HG03025 (cell line): Measurements from ENCODE around the gene ASIC2.

Experiments used
- ATAC-seq: cut with Tn5 transposase; IDR thresholded peaks from one replicate; pipeline ENCODE4 v1.9.1; 2021; ENCODE audit warnings: mild to moderate bottlenecking, moderate library complexity; ENCODE audit not compliant: unreplicated experiment, low FRiP score

ASIC2 gene

DNA sequence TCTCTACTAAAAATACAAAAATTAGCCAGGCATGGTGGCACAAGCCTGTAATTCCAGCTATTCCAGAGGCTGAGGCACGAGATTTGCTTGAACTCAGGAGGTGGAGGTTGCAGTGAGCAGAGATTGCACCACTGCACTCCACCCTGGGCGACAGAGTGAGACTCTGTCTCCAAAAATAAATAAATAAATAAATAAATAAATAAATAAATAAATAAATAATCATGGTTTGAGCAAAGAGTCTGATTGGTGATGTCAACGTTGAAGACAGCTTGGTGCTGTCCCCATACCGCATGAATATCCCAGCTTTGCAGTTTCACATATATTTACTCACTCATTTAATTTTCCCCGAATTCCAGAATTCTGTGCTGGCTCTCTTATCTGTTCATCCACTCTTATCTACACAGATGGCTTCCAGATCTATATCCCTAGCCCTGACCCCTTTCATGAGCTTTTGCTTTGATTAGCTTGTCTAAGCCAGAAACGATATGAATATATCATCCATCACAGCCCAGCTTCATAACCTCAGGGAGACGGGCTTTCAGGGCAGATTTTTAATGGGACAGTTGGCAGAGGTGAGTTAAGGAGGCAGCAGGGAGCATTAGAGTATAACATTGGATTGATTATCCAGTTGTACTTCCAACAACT is 210.4 kb downstream of the ASIC2 start:
- no peak for ATAC-seq

DNA sequence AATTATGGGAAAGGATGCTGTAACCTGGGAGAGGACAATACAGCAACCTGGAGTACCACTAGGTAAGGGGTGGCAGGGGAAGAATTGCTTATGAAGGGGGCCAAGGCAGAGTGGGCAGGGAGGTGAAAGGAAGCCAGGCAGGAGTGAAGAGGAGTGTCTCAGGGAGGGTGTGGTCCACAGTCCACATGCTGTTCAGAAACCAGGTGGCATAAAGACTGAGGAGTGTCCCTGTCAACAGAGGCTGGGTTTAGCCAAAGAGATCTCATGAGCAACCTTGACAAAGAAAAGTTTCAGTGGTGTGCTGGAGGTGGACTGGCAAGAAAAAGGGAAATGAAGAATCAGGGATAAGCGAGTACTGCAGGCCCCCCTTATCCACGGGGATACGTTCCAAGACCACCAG is 213.0 kb downstream of the ASIC2 start:
- ATAC-seq = no peak

DNA sequence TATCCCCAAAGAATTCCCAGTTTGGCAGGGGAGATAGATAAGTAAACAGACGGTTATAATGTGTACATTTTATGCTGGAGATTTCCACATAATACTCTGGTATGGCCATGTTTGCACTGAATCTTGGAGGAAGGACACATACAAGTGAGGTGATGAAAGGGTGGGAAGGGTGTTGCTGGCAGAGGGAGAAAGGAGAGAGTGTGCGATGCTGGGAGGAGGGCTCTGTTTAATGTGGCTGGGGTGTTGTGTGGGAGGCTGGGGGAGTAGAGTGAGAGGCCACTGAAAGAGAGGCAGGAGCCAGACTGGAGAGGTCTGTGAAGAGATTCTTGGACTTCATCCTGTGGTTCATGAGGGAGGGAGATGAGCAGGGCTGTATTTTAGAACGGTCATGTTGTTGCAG is 213.9 kb downstream of the ASIC2 start:
- no peak for ATAC-seq

DNA sequence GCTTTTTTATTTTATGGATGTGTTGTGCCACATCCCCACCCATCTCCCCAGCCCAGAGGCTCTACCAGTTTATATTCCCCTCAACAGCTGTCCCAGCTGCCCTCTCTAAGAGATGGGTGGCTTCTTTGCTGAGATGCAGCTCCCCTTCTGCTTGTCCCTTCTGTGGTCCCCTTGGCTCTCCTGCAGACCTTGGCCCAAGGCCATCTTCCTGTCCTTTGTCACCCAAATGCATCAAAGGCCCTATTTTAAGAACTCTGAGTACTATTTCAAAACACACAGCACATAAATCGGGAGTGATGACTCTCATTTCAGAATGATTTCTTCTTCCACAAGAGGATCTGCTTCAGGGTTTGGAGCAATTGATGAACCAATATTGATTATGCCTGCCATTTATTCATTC is 216.1 kb downstream of the ASIC2 start:
- ATAC-seq = no peak

DNA sequence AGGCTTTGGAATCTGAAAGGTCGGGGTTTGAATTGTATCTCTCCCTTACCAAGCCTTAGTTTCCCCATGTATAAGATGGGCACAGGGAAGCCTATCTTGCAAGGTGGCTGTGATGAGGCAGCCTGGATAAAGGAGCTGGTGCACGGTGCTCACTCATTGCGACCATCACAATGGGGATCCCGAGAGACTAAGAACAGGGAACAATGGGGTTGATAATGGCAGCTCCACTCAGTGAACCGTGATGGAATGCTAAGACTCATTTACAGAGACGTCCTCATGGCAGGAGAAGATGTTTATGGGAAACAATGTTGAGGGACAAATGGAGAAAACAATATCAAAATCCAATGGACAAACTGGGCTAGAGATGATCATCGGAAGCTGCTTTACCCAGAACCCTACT is 219.7 kb downstream of the ASIC2 start:
- no peak for ATAC-seq

DNA sequence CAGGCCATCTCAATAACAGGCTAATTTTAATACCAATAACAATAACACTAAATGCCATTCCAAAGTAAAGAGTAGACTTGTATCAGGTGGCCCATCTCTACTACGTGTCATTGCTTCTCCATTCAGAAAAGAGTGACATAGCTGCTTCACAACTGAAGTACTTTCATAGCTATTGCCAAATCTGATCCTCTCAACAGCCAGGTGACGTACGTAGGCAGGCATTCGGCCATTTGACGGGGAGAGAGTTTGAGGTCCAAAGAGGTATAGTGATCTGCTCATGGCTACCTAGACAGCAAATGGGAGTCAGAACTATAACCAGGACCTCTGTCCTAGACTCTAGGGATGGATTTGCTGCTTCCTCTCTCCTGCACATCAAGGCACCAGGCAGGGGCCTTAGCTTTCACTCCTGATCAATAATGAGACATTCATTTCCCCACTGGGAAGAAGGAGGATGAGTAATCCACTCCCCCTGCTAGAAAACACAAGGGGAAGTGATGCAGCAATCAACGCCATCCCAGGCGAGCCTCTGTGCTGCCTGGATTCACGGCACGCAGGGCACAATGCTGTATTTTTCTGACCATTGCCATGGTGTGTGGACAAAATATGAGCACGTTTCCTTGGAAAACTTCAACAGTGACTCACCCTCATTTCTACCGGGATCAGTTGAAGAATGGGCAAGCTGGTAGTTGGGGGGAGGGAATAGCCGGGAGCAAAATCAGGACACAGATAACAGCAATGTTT is 220.5 kb downstream of the ASIC2 start:
- no peak for ATAC-seq

DNA sequence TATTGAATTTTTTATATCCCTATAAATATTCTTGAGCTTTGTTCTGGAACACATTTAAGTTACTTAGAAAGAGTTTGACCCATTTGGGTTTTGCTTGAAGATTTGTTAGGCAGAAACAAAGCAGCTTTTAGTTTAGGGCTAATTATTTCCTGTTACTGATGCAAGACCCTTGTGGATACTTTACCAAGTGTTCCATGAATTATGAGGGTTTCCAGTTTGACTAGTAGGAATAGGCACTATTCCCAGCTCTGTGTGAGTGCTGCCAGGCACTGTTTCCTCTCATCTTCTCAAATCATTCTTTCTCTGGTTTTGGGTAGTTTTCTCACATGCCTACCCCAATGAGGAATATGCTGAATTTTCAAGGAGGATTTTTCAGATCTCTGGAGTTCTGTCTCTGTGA is 221.4 kb downstream of the ASIC2 start:
- no peak for ATAC-seq

DNA sequence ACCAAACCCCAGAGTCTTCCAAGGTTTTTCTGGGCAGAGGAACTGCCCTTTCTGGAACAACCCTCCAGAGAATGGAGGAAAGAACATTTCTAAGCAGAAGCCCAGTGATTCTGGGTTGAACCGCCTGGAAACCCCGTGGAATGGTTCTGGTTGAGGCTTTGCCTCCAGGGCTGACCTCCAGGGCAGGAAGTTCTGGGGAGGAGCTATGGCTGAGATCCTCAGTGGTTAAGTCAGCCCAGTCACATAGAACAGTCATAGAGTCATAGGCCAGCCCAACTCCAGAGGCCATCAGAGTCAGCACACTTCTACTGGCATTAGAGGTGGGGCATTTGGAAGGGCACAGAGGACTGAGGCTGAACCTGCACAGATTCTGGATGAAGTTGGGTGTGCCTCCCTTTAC is 235.5 kb downstream of the ASIC2 start:
- ATAC-seq = no peak

DNA sequence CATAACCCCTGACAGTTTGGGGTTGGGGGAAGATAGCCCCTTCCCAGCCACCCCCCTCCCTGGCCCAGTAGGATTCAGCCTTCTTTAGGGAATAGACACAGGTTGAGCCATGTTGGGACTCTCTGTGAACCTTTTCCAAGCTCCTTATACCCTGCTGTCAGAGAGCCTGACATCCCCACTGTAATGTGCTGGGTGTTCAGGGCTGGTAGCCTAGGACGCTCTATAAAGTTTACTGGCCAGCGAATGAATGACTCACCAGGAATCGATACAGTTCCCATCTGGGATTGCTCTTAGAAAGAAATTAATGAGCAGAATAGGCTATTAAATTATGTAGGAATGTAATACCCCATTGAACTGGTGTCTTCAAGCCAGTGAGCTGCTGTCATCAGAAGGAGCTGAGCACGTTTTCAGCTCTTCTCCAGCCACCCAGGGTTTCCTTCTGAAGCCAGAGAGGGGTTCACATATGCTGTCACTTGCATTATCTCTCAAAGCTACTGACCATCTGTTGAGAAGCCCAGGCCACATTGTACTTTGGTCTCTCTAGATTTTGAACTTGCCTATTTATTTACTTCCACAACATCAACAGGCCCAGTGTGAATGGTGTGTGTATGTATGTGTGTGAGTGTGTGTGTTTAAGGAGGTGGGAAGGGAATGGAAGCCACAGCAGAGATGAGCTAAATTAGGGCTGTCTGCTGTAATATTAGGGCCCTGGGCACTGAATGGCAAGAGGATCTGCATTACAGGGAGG is 236.5 kb downstream of the ASIC2 start:
- no peak for ATAC-seq

DNA sequence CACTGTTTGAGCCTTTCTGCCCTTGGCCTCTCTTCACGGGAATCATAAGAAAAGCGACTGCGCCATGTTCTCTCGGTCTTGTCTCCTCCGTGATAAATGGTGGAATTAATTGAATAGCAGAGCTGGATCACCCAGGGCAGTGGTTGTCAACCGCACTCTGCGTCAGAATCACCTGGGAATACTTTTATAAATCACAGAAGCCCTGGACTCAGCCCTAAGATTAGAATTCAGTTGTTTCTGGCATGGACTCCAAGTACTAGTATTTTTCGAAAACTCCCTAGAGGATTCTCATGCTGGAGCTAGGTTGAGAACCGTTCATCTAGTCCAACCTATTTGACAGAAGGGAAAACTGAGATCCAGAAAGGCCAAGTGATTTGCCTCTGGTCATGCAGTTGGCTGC is 237.3 kb downstream of the ASIC2 start:
- ATAC-seq = no peak

DNA sequence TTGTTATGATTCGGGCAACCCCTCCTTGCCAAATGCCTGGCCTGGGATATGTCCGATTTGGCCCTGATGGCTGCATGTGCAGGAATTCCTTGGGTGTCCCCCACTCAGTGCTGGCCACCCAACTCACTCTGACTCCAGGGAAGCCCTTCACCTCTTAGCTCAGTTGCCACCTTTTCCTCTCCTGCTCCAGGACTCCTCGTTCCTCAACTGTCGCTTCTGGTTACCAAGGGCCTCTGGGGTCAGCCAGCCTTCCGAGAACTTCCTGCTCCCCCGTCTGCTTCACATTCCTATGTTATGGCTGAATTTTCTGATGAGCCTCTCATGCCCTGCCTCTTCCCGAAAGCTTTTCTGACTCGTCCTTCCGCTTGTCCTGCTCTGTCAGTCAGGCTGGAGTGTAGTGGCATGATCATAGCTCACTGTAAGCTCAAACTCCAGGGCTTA is 237.9 kb downstream of the ASIC2 start:
- ATAC-seq = no peak

DNA sequence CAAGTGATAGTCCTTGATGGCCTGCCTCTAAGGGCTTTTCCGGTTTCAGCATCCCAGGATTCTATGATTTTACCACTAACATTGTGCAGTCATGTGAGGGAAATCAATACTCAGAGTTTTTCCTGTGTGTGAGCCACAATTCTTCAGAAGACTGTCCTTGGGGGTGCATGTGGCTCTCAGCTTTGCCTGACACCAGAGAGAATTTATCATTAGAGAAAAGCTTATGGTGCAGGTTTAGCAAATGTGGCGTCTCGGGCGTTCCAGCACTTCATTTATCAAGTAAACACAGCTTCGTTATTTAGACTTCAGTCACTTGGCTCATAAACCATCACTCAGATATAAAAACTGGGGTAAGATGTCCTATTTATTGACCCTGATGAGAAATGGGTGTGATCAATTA is 238.7 kb downstream of the ASIC2 start:
- ATAC-seq = no peak

DNA sequence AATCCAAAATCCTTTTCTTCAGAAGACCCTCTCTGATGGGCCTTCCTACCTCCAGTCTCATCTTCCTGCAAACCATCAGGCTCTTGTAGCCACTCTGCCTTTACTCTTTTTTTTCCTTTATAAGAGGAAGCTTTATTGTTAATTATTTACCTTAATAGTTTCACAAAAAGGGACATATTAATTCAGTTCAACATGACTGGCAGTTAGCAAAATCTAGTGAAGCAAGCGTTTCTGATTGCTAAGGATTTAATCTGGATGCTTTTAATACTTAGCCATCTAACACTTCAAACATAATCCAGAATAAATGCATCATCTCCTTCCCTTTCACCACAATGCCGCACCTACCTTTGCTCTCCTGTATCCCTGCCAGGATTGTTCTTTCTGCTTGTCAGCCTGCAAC is 239.4 kb downstream of the ASIC2 start:
- ATAC-seq = no peak

DNA sequence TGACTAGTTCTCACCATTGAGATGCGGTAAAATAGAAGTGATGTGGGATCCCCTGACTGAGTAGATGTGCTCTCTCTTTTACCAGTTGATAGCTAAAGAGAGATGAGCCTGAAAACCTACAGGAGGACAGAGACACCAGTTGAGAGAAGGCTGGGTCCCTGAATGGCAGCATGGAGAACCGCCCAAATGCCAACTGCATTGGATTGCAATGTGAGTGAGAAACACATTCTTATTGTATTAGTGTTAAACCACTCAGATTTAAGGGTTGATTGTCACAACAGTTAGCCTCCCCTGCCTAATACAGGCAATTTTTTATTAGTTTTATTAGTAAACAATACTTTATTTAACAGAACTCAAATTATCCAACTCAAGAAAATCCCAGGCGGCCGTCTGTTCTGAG is 240.2 kb downstream of the ASIC2 start:
- no peak for ATAC-seq

DNA sequence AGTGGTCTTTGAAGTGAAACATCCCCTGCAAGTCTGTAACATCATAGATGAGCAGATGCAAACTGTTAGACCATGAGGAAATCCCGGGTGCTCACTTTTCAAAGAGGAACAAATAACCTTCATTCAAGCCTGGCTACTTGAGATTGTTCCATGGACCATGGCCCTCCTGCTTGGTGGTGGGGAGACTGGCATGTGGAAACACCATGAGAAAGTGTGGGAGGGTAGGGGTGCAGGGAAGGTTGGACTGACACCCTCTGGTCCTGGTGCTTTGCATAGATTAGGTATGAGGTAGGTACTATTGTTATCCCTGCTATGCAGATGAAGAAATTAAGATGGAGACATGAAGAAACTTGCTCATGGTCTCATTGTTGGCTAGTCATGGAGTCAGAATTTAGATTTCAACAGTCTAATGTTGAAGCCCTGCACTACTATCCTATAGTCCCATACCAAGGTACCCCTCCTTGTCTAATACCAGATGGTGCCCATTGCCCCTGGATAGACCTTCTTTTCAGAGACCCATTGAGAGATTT is 242.4 kb downstream of the ASIC2 start:
- no peak for ATAC-seq

DNA sequence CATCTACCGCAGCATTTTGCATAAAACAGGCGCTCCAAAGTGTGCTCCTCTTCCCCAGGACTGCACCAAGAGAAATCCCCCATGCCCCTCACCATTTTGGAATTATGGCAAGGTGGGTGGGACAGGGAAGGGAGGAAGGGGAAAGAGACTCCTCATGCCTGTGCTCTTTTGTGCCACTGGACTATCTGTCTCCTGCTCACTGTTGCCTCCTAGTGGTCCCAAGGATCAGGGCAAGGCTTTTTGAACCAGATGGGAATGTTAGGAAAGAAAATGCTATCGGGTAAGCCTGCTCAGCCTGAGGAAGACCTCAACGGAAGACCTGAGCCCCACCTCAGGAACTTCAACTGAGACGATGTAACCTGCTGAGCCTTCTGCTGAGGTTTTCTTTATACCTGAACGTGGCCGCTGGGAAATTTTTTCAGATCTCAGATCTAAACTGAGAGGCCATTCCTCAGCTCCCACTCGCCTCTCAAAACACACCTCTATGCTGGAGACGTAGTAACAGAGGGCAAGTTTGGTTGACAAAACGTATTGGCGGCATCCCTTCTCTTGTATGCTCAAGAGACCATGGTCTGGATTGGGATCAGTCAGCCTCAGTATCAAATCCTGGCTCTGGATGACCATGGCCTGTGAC is 243.2 kb downstream of the ASIC2 start:
- no peak for ATAC-seq

DNA sequence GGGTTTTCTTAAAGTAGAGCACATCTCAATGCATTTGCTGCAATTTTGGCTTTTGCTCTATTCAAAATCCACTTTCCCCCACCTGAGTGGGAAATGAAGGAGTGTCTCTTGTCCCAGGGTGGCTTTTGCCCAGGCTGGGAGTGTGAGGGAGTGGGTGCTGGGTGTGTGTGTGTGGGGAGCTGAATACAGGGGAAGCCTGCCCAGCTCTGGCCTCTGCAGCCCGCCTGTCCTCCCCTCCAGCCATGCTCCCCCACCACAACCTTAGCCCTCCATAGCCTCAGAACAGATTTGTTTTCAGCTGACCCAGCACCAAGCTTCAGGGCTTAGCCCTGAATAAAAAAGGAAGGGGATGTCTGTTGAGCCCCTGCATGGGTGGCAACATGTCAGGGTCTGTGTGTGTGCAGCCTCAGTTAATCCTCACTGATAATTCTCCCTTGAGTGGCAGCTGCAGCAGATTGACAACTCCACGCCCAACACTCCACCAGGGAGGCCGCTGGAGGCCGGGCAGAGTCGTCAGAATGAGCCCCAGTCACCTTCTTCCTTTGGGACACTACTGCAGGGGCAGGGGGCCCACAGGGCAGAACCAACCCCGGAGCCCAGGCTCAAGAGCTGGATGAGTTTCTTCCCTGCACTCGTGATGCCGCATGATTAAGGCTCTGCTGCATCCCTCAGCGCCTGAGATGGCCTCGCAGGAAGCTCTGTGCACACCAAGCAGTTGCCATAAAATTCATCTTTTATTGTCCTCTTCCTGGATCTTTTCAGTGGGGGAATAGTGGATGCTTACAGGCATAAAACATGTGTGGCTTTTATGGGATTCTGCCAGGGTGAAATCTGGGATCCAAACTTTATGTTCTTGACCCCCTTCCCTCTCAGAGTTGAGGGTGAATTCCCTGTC is 246.5 kb downstream of the ASIC2 start:
- no peak for ATAC-seq

DNA sequence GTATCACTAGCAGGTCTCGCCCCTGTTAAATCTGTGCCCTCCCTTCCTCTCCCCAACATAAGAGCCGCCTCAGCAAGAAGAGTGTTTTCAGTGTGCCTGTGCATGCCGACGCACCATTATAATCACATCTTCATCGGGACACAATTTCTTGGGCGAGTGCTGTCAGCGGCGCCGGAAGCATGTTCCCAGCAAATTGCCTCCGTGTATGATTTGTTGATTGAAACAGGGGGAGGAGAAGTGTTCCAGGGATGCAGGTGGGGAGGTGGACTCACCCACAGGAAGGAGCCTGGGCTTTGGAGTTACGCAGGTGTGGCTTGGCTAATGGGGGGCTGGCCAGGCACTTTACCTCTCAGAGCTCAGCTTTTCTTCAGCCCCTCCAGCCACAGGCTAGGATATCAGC is 247.9 kb downstream of the ASIC2 start:
- ATAC-seq = no peak

DNA sequence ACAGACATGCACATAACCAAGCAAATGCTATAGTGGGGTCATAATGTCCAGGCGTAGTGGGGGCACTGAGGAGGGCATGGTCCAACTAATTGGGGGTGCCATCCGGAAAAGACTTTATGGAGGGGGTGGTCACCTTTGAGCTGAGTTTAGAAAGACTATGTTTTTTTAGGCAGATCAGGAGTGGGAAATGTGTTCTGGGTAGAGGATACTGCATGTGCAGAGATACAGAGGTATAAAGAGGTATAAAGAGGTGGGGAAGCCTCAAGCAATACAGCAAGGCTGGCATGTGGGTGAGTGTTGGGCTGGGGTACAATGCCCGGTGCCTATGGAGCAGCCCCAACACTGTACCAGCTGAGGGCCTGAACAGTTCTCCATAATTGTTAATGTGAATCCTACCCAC is 248.3 kb downstream of the ASIC2 start:
- no peak for ATAC-seq

DNA sequence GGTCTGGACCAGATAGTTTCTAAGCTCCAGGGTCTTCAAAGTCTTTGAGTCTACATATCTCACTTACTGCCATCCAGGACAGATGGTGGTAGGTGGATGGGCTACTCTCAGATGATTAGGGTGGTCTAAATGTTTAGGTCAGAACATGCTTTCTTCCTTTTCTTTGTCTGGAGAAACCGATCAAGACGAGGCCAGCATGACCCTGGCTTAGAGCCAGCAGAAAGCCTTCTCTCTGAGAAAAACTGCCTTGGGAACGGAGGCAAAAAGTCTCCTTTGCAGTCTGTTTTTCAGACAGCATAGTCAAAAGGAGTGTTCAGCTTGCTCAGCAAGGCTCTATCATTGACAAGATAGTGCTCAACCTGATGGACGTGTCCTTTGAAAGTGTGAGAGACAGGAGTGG is 252.6 kb downstream of the ASIC2 start:
- ATAC-seq = no peak
